HepG2 (cell line): ENCODE results near the gene SLC25A25. TPM values are rescaled to one million over a fixed set of nuclear protein-coding genes. Genes with fewer than 3 reads are reported as not detected.
A peak's percentile ranks its signal among the peaks of the same experiment; 100 is the strongest.

Experiments used
- ARID5B ChIP-seq: IDR thresholded peaks from 2 replicates; pipeline ENCODE4 v1.4.0; 2020; ENCODE audit warnings: mild to moderate bottlenecking, missing genetic modification reagents
- FOXO1 ChIP-seq: sonication (generic); formaldehyde crosslinking; IDR thresholded peaks from 2 replicates; pipeline ENCODE4 v1.4.0; 2020; ENCODE audit warnings: missing genetic modification reagents
- HNRNPK ChIP-seq: fragments of 200-400 bp; formaldehyde crosslinking; IDR thresholded peaks from 2 replicates; pipeline ENCODE4 v1.6.1; 2018; ENCODE audit warnings: low read length, low read depth, moderate library complexity, mild to moderate bottlenecking; ENCODE audit not compliant: poor library complexity, severe bottlenecking
- KLF11 ChIP-seq: IDR thresholded peaks from 2 replicates; pipeline ENCODE4 v1.6.1; 2016; ENCODE audit warnings: missing compliant biosample characterization
- MED1 ChIP-seq: sonication (generic); formaldehyde crosslinking; IDR thresholded peaks from 2 replicates; pipeline ENCODE4 v1.4.0; 2020; ENCODE audit warnings: missing genetic modification reagents
- PRDM15 ChIP-seq: sonication (generic); formaldehyde crosslinking; IDR thresholded peaks from 2 replicates; pipeline ENCODE4 v1.4.0; 2020; ENCODE audit warnings: missing genetic modification reagents
- ZFYVE20 ChIP-seq: sonication (generic); formaldehyde crosslinking; IDR thresholded peaks from 2 replicates; pipeline ENCODE4 v1.8.0; 2023; ENCODE audit warnings: low read depth, mild to moderate bottlenecking, moderate library complexity, missing genetic modification reagents, borderline replicate concordance
- ZNF225 ChIP-seq: sonication (generic); formaldehyde crosslinking; IDR thresholded peaks from 2 replicates; pipeline ENCODE4 v1.4.0; 2020; ENCODE audit warnings: mild to moderate bottlenecking, missing genetic modification reagents
- ZNF260 ChIP-seq: sonication (generic); formaldehyde crosslinking; IDR thresholded peaks from 2 replicates; pipeline ENCODE4 v1.4.0; 2020; ENCODE audit warnings: missing genetic modification reagents, low read depth, mild to moderate bottlenecking, borderline replicate concordance
- ZNF280B ChIP-seq: sonication (generic); formaldehyde crosslinking; IDR thresholded peaks from 2 replicates; pipeline ENCODE4 v1.5.0; 2020; ENCODE audit warnings: missing genetic modification reagents, mild to moderate bottlenecking, borderline replicate concordance
- ZNF441 ChIP-seq: sonication (generic); formaldehyde crosslinking; IDR thresholded peaks from 2 replicates; pipeline ENCODE4 v1.7.0; 2021; ENCODE audit warnings: missing genetic modification reagents, borderline replicate concordance
- ZNF775 ChIP-seq: sonication (generic); formaldehyde crosslinking; IDR thresholded peaks from 2 replicates; pipeline ENCODE4 v1.4.0; 2020; ENCODE audit warnings: missing genetic modification reagents, mild to moderate bottlenecking, moderate library complexity, borderline replicate concordance
- ZSCAN20 ChIP-seq: sonication (generic); formaldehyde crosslinking; IDR thresholded peaks from 2 replicates; pipeline ENCODE4 v1.4.0; 2020; ENCODE audit warnings: missing genetic modification reagents, mild to moderate bottlenecking, borderline replicate concordance
- polyA plus RNA-seq, 8 experiments: library from polyadenylated mRNA; depleted of rRNA in 3 of 8; stranded (reverse) in 7 of 8; unstranded in 1 of 8; fragments of >200 nt; fragmentation: Illumina TruSeq in 4 of 8; extraction: Trizol in 4 of 8; gene quantifications; 2 replicates each; pipeline versions ENCODE4 v1.2.1 to v1.2.3, GENCODE V29; 2011 to 2016; ENCODE audit warnings: low read depth in 4 of 8, missing spikeins in 1 of 8, mixed read lengths in 1 of 8; ENCODE audit not compliant: insufficient read depth in 1 of 8
- total RNA-seq, 5 experiments: library from RNA; depleted of rRNA; stranded (reverse); fragments of >200 nt; fragmentation: Illumina TruSeq; extraction: Trizol; gene quantifications; 2 replicates each; pipeline ENCODE4 v1.2.3, GENCODE V29; 2016; ENCODE audit warnings: low read depth in 1 of 5
- TF ChIP-seq, protein P1 (sequence below): sonication (generic); formaldehyde crosslinking; conservative IDR thresholded peaks from 2 replicates; pipeline ENCODE4 v1.4.0; 2020; ENCODE audit warnings: missing genetic modification reagents
- TF ChIP-seq, protein P2 (sequence below): sonication (generic); formaldehyde crosslinking; IDR thresholded peaks from 2 replicates; pipeline ENCODE4 v1.5.0; 2020; ENCODE audit warnings: missing genetic modification reagents

SLC25A25 gene
- total and polyA plus RNA-seq, 2 of the 13 experiments (the other 11 are each of a cell fraction or from before 2014, with no cell fraction given), result 10.5 to 24.8 TPM

- TF ChIP-seq ZNF260 (CRISPR knock-in tag) (no peak), HNRNPK (no peak), MED1 (CRISPR knock-in tag) (no peak), ZFYVE20 (CRISPR knock-in tag) (no peak), FOXO1 (CRISPR knock-in tag) (peak; percentile 15; the same call in 1 of the 2 replicates), ARID5B (CRISPR knock-in tag) (peak; percentile 39), KLF11 (CRISPR knock-in tag) (no peak), ZSCAN20 (CRISPR knock-in tag) (no peak), ZNF280B (CRISPR knock-in tag) (peak; percentile 49; the same call in 1 of the 2 replicates), ZNF225 (CRISPR knock-in tag) (no peak), PRDM15 (no peak), ZNF775 (CRISPR knock-in tag) (no peak), ZNF441 (CRISPR knock-in tag) (no peak)
- TF ChIP-seq, protein P1, sequence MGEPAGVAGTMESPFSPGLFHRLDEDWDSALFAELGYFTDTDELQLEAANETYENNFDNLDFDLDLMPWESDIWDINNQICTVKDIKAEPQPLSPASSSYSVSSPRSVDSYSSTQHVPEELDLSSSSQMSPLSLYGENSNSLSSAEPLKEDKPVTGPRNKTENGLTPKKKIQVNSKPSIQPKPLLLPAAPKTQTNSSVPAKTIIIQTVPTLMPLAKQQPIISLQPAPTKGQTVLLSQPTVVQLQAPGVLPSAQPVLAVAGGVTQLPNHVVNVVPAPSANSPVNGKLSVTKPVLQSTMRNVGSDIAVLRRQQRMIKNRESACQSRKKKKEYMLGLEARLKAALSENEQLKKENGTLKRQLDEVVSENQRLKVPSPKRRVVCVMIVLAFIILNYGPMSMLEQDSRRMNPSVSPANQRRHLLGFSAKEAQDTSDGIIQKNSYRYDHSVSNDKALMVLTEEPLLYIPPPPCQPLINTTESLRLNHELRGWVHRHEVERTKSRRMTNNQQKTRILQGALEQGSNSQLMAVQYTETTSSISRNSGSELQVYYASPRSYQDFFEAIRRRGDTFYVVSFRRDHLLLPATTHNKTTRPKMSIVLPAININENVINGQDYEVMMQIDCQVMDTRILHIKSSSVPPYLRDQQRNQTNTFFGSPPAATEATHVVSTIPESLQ (CRISPR knock-in tag), result no peak
- TF ChIP-seq, protein P2, sequence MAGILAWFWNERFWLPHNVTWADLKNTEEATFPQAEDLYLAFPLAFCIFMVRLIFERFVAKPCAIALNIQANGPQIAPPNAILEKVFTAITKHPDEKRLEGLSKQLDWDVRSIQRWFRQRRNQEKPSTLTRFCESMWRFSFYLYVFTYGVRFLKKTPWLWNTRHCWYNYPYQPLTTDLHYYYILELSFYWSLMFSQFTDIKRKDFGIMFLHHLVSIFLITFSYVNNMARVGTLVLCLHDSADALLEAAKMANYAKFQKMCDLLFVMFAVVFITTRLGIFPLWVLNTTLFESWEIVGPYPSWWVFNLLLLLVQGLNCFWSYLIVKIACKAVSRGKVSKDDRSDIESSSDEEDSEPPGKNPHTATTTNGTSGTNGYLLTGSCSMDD (CRISPR knock-in tag), result no peak
Measured at GRCh38 chr9:128034821-128035652, 33.0 kb upstream of the SLC25A25 start (continued).
